HepG2 (cell line): ENCODE measurements around the gene GNB1. TPM values are rescaled to one million over a fixed set of nuclear protein-coding genes. Genes with fewer than 3 reads are reported as not detected.

Source experiments
- BORCS8-MEF2B ChIP-seq: sonication (generic); formaldehyde crosslinking; IDR thresholded peaks from 2 replicates; pipeline ENCODE4 v1.8.0; 2022; ENCODE audit warnings: mild to moderate bottlenecking, missing genetic modification reagents
- CENPT ChIP-seq: sonication (generic); formaldehyde crosslinking; IDR thresholded peaks from 2 replicates; pipeline ENCODE4 v1.8.0; 2022; ENCODE audit warnings: low read depth, mild to moderate bottlenecking, moderate library complexity, missing genetic modification reagents
- DNMT1 ChIP-seq: sonication (generic); formaldehyde crosslinking; IDR thresholded peaks from 2 replicates; pipeline ENCODE4 v1.5.1; 2020; ENCODE audit warnings: mild to moderate bottlenecking, missing genetic modification reagents
- E2F2 ChIP-seq: sonication (generic); formaldehyde crosslinking; IDR thresholded peaks from 2 replicates; pipeline ENCODE4 v1.4.0; 2020; ENCODE audit warnings: missing genetic modification reagents, borderline replicate concordance
- FOXP1 ChIP-seq, 2 experiments: fragments of 450-650 bp in 1 of 2; IDR thresholded peaks; 2 replicates each; pipeline ENCODE4 v1.6.1; 2017 to 2018; ENCODE audit warnings: antibody characterized with exemption in 1 of 2
- HOXD1 ChIP-seq: sonication (generic); formaldehyde crosslinking; IDR thresholded peaks from 2 replicates; pipeline ENCODE4 v1.5.0; 2020; ENCODE audit warnings: missing genetic modification reagents
- MED8 ChIP-seq: sonication (generic); formaldehyde crosslinking; IDR thresholded peaks from 2 replicates; pipeline ENCODE4 v1.8.1; 2023; ENCODE audit warnings: mild to moderate bottlenecking, missing genetic modification reagents; ENCODE audit not compliant: insufficient replicate concordance
- SMYD3 ChIP-seq: sonication (generic); formaldehyde crosslinking; IDR thresholded peaks from 2 replicates; pipeline ENCODE4 v1.8.1; 2023; ENCODE audit warnings: mild to moderate bottlenecking, missing genetic modification reagents
- SP4 ChIP-seq: sonication (generic); formaldehyde crosslinking; IDR thresholded peaks from 2 replicates; pipeline ENCODE4 v1.8.1; 2023; ENCODE audit warnings: mild to moderate bottlenecking, missing genetic modification reagents
- SRF ChIP-seq: IDR thresholded peaks from 2 replicates; pipeline ENCODE4 v1.6.1; 2011; ENCODE audit warnings: mild to moderate bottlenecking, low read depth, low read length, moderate library complexity
- TRAFD1 ChIP-seq: sonication (generic); formaldehyde crosslinking; IDR thresholded peaks from 2 replicates; pipeline ENCODE4 v1.5.1; 2020; ENCODE audit warnings: missing genetic modification reagents, mild to moderate bottlenecking, borderline replicate concordance
- ZKSCAN5 ChIP-seq: sonication (generic); formaldehyde crosslinking; IDR thresholded peaks from 2 replicates; pipeline ENCODE4 v1.5.1; 2020; ENCODE audit warnings: mild to moderate bottlenecking, missing genetic modification reagents
- ZNF124 ChIP-seq: sonication (generic); formaldehyde crosslinking; IDR thresholded peaks from 2 replicates; pipeline ENCODE4 v1.4.0; 2020; ENCODE audit warnings: missing genetic modification reagents
- ZNF510 ChIP-seq: sonication (generic); formaldehyde crosslinking; IDR thresholded peaks from 2 replicates; pipeline ENCODE4 v1.4.0; 2020; ENCODE audit warnings: low read depth, mild to moderate bottlenecking, missing genetic modification reagents
- ZSCAN21 ChIP-seq: sonication (generic); formaldehyde crosslinking; IDR thresholded peaks from 2 replicates; pipeline ENCODE4 v1.8.0; 2022; ENCODE audit warnings: mild to moderate bottlenecking, missing genetic modification reagents, moderate library complexity, borderline replicate concordance
- polyA plus RNA-seq, 8 experiments: library from polyadenylated mRNA; depleted of rRNA in 3 of 8; stranded (reverse) in 7 of 8; unstranded in 1 of 8; fragments of >200 nt; fragmentation: Illumina TruSeq in 4 of 8; extraction: Trizol in 4 of 8; gene quantifications; 2 replicates each; pipeline versions ENCODE4 v1.2.1 to v1.2.3, GENCODE V29; 2011 to 2016; ENCODE audit warnings: low read depth in 4 of 8, missing spikeins in 1 of 8, mixed read lengths in 1 of 8; ENCODE audit not compliant: insufficient read depth in 1 of 8
- total RNA-seq, 5 experiments: library from RNA; depleted of rRNA; stranded (reverse); fragments of >200 nt; fragmentation: Illumina TruSeq; extraction: Trizol; gene quantifications; 2 replicates each; pipeline ENCODE4 v1.2.3, GENCODE V29; 2016; ENCODE audit warnings: low read depth in 1 of 5
- TF ChIP-seq, protein P1 (sequence below): sonication (generic); formaldehyde crosslinking; conservative IDR thresholded peaks from 2 replicates; pipeline ENCODE4 v1.8.0; 2022; ENCODE audit warnings: mild to moderate bottlenecking, moderate library complexity, missing genetic modification reagents
- TF ChIP-seq, protein P2 (sequence below): sonication (generic); formaldehyde crosslinking; IDR thresholded peaks from 2 replicates; pipeline ENCODE4 v1.5.0; 2020; ENCODE audit warnings: mild to moderate bottlenecking, low read depth, missing genetic modification reagents, borderline replicate concordance
- TF ChIP-seq, protein P3 (sequence below): sonication (generic); formaldehyde crosslinking; IDR thresholded peaks from 2 replicates; pipeline ENCODE4 v1.4.0; 2020; ENCODE audit warnings: mild to moderate bottlenecking, missing genetic modification reagents
- TF ChIP-seq, protein P4 (sequence below): sonication (generic); formaldehyde crosslinking; IDR thresholded peaks from 2 replicates; pipeline ENCODE4 v1.8.0; 2022; ENCODE audit warnings: mild to moderate bottlenecking, missing genetic modification reagents, moderate library complexity

GNB1 gene
- total and polyA plus RNA-seq, 2 of the 13 experiments (the other 11 are each of a cell fraction or from before 2014, with no cell fraction given) = 66.2 to 327 TPM

GRCh38 chr1:1899266-1899966 lies 8.5 kb upstream of the GNB1 start (continued):
- TF ChIP-seq, protein P1, sequence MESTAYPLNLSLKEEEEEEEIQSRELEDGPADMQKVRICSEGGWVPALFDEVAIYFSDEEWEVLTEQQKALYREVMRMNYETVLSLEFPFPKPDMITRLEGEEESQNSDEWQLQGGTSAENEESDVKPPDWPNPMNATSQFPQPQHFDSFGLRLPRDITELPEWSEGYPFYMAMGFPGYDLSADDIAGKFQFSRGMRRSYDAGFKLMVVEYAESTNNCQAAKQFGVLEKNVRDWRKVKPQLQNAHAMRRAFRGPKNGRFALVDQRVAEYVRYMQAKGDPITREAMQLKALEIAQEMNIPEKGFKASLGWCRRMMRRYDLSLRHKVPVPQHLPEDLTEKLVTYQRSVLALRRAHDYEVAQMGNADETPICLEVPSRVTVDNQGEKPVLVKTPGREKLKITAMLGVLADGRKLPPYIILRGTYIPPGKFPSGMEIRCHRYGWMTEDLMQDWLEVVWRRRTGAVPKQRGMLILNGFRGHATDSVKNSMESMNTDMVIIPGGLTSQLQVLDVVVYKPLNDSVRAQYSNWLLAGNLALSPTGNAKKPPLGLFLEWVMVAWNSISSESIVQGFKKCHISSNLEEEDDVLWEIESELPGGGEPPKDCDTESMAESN = no peak
- TF ChIP-seq SMYD3 (CRISPR knock-in tag) (no peak), ZNF124 (no peak), TRAFD1 (no peak), MED8 (CRISPR knock-in tag) (no peak), BORCS8-MEF2B (no peak), CENPT (CRISPR knock-in tag) (no peak), E2F2 (CRISPR knock-in tag) (no peak), SRF (no peak), ZKSCAN5 (CRISPR knock-in tag) (no peak), ZSCAN21 (CRISPR knock-in tag) (no peak), ZNF510 (no peak), HOXD1 (CRISPR knock-in tag) (no peak), SP4 (CRISPR knock-in tag) (no peak), DNMT1 (CRISPR knock-in tag) (no peak), FOXP1 (IDR thresholded peaks at IDR 0.05) (no peak), FOXP1 (CRISPR knock-in tag; IDR thresholded peaks at IDR 0.05) (no peak)
- TF ChIP-seq, protein P2, sequence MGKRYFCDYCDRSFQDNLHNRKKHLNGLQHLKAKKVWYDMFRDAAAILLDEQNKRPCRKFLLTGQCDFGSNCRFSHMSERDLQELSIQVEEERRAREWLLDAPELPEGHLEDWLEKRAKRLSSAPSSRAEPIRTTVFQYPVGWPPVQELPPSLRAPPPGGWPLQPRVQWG = no peak
- TF ChIP-seq, protein P3, sequence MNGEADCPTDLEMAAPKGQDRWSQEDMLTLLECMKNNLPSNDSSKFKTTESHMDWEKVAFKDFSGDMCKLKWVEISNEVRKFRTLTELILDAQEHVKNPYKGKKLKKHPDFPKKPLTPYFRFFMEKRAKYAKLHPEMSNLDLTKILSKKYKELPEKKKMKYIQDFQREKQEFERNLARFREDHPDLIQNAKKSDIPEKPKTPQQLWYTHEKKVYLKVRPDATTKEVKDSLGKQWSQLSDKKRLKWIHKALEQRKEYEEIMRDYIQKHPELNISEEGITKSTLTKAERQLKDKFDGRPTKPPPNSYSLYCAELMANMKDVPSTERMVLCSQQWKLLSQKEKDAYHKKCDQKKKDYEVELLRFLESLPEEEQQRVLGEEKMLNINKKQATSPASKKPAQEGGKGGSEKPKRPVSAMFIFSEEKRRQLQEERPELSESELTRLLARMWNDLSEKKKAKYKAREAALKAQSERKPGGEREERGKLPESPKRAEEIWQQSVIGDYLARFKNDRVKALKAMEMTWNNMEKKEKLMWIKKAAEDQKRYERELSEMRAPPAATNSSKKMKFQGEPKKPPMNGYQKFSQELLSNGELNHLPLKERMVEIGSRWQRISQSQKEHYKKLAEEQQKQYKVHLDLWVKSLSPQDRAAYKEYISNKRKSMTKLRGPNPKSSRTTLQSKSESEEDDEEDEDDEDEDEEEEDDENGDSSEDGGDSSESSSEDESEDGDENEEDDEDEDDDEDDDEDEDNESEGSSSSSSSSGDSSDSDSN = no peak
- TF ChIP-seq, protein P4, sequence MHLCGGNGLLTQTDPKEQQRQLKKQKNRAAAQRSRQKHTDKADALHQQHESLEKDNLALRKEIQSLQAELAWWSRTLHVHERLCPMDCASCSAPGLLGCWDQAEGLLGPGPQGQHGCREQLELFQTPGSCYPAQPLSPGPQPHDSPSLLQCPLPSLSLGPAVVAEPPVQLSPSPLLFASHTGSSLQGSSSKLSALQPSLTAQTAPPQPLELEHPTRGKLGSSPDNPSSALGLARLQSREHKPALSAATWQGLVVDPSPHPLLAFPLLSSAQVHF (CRISPR knock-in tag) = no peak
- TF ChIP-seq, all 625 proteins: peak for 52
